Right ventricle myocardium inferior (tissue), 1 donor: ENCODE data around the gene DES. TPM values are rescaled to one million over a fixed set of nuclear protein-coding genes. Genes with fewer than 3 reads are reported as not detected.

Experiments
- ATAC-seq: fragments of 200-7000 bp; cut with Tn5 transposase; one replicate; pipeline ENCODE4 v1.9.1; 2020; ENCODE audit warnings: mild to moderate bottlenecking, moderate library complexity
- DNase-seq: peaks from one replicate; pipeline ENCODE4 v3.0.0; 2021; ENCODE audit errors: missing footprints
- intact Hi-C: fragments of 100-400 bp; cut with DNase I; formaldehyde crosslinking; loops from one replicate; pipeline ENCODE4 v1.11.0; 2022
- total RNA-seq: library from RNA; stranded (reverse); fragmentation: NEBNext Ultra II Directional; extraction: Animal tissue kit (Norgen Biotek cat#: 25700); gene quantifications from one replicate; pipeline ENCODE4 v1.2.1, GENCODE V29; 2021
- donor health status: DM: no; HTN: yes; CAD: no; lungs with severe emphysema.

The DES gene
- total RNA-seq, 1 donor from 2014 or later, result 13,356 TPM

GRCh38 chr2:219430633-219431615, 12.7 kb downstream of the DES start:
- DNase-seq, result no peak

GRCh38 chr2:219433666-219434467, 15.7 kb downstream of the DES start:
- intact Hi-C loops, result loop anchor here (1.0 to 5.0 kb wide), 3 partner anchors 19 to 43 kb away; no protein-coding TSS in a partner anchor
- DNase-seq (no peak), ATAC-seq (peak; percentile 36)

More at GRCh38 chr2:219430633-219431615, 12.7 kb downstream of the DES start:
- intact Hi-C loops, result loop anchor here (5.0 kb wide), 1 partner anchor 46 kb away; no protein-coding TSS in a partner anchor
- peak; percentile 80 for ATAC-seq

GRCh38 chr2:219434468-219434717, 16.2 kb downstream of the DES start:
- intact Hi-C loops, result loop anchor here (1.0 to 5.0 kb wide), 3 partner anchors 18 to 43 kb away; no protein-coding TSS in a partner anchor
- no peak for DNase-seq
- ATAC-seq, result no peak

- ATAC-seq, result peak; percentile 35
- no peak for DNase-seq
Measured at GRCh38 chr2:219434718-219435525, 16.7 kb downstream of the DES start, which contains the start of gene SPEG. TSS of gene SPEG (plus strand) at chr2:219434843. CDS start at chr2:219434978, 135 bp downstream.

GRCh38 chr2:219435701-219436100, 17.5 kb downstream of the DES start:
- no peak for ATAC-seq
- DNase-seq, result no peak
- intact Hi-C loops, result loop anchor here (2.0 kb wide), 1 partner anchor 17 kb away; no protein-coding TSS in a partner anchor

More at GRCh38 chr2:219434718-219435525, 16.7 kb downstream of the DES start, which contains the start of gene SPEG:
- intact Hi-C loops, result loop anchor here (1.0 to 5.0 kb wide), 3 partner anchors 18 to 42 kb away; no protein-coding TSS in a partner anchor

- DNase-seq (no peak), ATAC-seq (no peak)
- intact Hi-C loops, result no loop called here
Measured at GRCh38 chr2:219436491-219436890, 18.3 kb downstream of the DES start.

GRCh38 chr2:219437141-219437540, 19.0 kb downstream of the DES start:
- ATAC-seq (no peak), DNase-seq (no peak)
- intact Hi-C loops, result no loop called here

GRCh38 chr2:219437690-219438206, 19.6 kb downstream of the DES start:
- no peak for ATAC-seq
- intact Hi-C loops, result no loop called here
- no peak for DNase-seq

GRCh38 chr2:219438453-219438852, 20.3 kb downstream of the DES start:
- ATAC-seq (no peak), DNase-seq (no peak)
- intact Hi-C loops, result no loop called here

- intact Hi-C loops, result no loop called here
- no peak for DNase-seq
- ATAC-seq, result no peak
Measured at GRCh38 chr2:219439506-219439905, 21.3 kb downstream of the DES start.

GRCh38 chr2:219440388-219441256, 22.4 kb downstream of the DES start:
- no peak for ATAC-seq
- no peak for DNase-seq
- intact Hi-C loops, result loop anchor here (2.0 kb wide), 1 partner anchor 20 kb away; no protein-coding TSS in a partner anchor

GRCh38 chr2:219441451-219442255, 23.5 kb downstream of the DES start:
- ATAC-seq (peak; percentile 44), DNase-seq (peak; percentile 60)
- intact Hi-C loops, result loop anchor here (2.0 kb wide), 1 partner anchor 19 kb away; no protein-coding TSS in a partner anchor

GRCh38 chr2:219442256-219443015, 24.3 kb downstream of the DES start:
- intact Hi-C loops, result no loop called here
- no peak for DNase-seq
- ATAC-seq, result no peak

- ATAC-seq (no peak), DNase-seq (no peak)
- intact Hi-C loops, result no loop called here
Measured at GRCh38 chr2:219443016-219443696, 25.0 kb downstream of the DES start.

- intact Hi-C loops, result no loop called here
- no peak for ATAC-seq
- DNase-seq, result no peak
Measured at GRCh38 chr2:219443697-219444023, 25.5 kb downstream of the DES start.
